ENCODE results near the gene HUS1B.

DNA sequence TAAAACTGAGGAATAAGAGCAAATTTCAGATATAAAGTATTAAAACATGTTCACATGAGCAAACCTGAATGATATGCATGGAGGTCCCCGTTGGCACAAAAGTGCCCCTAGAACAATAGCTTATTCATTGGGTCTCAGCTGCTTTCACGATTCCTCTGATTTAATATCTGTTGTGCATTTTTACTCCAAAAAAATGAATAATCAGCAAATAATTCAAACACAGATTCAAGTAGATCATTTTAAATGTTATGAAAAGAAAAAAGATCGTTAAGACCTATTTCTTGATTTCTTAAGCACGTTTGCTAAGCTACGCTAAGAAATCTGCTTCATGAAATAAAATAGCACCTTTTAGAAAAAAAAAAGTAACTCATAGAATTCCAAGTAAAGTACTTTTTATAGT is 21.7 kb downstream of the HUS1B start:
- TF ChIP-seq ZNF607 (CRISPR knock-in tag; IDR thresholded peaks at IDR 0.05; ENCODE audit: borderline replicate concordance) (no peak), DPF2 (CRISPR knock-in tag; IDR thresholded peaks at IDR 0.05; ENCODE audit: borderline replicate concordance, low read depth) (no peak), ZNF792 (CRISPR knock-in tag; IDR thresholded peaks at IDR 0.05) (no peak), ZNF709 (CRISPR knock-in tag; IDR thresholded peaks at IDR 0.05) (no peak), ZNF205 (CRISPR knock-in tag; IDR thresholded peaks at IDR 0.05) (no peak), CHD2 (IDR thresholded peaks at IDR 0.05; ENCODE audit: low read depth, low read length) (no peak), DNMT1 (CRISPR knock-in tag; IDR thresholded peaks at IDR 0.05) (no peak), RFX5 (IDR thresholded peaks at IDR 0.05; ENCODE audit: low read depth, low read length) (no peak)
- TF ChIP-seq, protein P1, sequence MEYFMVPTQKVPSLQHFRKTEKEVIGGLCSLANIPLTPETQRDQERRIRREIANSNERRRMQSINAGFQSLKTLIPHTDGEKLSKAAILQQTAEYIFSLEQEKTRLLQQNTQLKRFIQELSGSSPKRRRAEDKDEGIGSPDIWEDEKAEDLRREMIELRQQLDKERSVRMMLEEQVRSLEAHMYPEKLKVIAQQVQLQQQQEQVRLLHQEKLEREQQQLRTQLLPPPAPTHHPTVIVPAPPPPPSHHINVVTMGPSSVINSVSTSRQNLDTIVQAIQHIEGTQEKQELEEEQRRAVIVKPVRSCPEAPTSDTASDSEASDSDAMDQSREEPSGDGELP (IDR thresholded peaks at IDR 0.05; ENCODE audit: borderline replicate concordance, low read depth), result no peak
- TF ChIP-seq, protein P2, sequence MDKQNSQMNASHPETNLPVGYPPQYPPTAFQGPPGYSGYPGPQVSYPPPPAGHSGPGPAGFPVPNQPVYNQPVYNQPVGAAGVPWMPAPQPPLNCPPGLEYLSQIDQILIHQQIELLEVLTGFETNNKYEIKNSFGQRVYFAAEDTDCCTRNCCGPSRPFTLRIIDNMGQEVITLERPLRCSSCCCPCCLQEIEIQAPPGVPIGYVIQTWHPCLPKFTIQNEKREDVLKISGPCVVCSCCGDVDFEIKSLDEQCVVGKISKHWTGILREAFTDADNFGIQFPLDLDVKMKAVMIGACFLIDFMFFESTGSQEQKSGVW (CRISPR knock-in tag; IDR thresholded peaks at IDR 0.05; ENCODE audit: borderline replicate concordance), result no peak
- TF ChIP-seq, protein P3, sequence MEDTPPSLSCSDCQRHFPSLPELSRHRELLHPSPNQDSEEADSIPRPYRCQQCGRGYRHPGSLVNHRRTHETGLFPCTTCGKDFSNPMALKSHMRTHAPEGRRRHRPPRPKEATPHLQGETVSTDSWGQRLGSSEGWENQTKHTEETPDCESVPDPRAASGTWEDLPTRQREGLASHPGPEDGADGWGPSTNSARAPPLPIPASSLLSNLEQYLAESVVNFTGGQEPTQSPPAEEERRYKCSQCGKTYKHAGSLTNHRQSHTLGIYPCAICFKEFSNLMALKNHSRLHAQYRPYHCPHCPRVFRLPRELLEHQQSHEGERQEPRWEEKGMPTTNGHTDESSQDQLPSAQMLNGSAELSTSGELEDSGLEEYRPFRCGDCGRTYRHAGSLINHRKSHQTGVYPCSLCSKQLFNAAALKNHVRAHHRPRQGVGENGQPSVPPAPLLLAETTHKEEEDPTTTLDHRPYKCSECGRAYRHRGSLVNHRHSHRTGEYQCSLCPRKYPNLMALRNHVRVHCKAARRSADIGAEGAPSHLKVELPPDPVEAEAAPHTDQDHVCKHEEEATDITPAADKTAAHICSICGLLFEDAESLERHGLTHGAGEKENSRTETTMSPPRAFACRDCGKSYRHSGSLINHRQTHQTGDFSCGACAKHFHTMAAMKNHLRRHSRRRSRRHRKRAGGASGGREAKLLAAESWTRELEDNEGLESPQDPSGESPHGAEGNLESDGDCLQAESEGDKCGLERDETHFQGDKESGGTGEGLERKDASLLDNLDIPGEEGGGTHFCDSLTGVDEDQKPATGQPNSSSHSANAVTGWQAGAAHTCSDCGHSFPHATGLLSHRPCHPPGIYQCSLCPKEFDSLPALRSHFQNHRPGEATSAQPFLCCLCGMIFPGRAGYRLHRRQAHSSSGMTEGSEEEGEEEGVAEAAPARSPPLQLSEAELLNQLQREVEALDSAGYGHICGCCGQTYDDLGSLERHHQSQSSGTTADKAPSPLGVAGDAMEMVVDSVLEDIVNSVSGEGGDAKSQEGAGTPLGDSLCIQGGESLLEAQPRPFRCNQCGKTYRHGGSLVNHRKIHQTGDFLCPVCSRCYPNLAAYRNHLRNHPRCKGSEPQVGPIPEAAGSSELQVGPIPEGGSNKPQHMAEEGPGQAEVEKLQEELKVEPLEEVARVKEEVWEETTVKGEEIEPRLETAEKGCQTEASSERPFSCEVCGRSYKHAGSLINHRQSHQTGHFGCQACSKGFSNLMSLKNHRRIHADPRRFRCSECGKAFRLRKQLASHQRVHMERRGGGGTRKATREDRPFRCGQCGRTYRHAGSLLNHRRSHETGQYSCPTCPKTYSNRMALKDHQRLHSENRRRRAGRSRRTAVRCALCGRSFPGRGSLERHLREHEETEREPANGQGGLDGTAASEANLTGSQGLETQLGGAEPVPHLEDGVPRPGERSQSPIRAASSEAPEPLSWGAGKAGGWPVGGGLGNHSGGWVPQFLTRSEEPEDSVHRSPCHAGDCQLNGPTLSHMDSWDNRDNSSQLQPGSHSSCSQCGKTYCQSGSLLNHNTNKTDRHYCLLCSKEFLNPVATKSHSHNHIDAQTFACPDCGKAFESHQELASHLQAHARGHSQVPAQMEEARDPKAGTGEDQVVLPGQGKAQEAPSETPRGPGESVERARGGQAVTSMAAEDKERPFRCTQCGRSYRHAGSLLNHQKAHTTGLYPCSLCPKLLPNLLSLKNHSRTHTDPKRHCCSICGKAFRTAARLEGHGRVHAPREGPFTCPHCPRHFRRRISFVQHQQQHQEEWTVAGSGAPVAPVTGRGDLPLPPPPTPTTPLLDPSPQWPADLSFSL (CRISPR knock-in tag; IDR thresholded peaks at IDR 0.05), result no peak
